ENCODE results near the gene LRRC36. TPM values are rescaled to one million over a fixed set of nuclear protein-coding genes. Genes with fewer than 3 reads are reported as not detected.

The LRRC36 gene, protein sequence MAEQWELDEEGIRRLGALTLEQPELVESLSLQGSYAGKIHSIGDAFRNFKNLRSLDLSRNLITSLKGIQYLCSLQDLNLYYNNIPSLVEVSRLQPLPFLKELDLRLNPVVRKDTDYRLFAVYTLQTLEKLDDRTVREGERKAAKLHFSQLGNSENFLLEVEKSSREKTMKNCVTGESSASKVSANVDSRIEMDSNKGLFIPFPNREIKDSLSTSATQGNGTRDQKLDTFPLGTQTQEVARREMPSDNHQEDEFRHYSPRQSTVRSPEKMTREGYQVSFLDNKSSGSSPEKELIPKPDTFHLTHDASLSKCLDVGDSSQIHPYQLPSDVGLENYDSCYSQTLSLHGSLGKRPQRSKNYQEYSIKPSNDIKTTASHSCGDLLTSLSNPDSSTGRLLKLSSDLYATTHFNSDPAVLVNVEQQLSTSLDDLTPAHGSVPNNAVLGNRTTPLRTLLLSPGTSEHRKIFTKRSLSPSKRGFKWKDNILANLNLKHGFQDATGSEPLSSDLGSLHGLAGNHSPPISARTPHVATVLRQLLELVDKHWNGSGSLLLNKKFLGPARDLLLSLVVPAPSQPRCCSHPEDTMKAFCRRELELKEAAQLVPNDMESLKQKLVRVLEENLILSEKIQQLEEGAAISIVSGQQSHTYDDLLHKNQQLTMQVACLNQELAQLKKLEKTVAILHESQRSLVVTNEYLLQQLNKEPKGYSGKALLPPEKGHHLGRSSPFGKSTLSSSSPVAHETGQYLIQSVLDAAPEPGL
- total RNA-seq: not detected in 2 replicates

DNA sequence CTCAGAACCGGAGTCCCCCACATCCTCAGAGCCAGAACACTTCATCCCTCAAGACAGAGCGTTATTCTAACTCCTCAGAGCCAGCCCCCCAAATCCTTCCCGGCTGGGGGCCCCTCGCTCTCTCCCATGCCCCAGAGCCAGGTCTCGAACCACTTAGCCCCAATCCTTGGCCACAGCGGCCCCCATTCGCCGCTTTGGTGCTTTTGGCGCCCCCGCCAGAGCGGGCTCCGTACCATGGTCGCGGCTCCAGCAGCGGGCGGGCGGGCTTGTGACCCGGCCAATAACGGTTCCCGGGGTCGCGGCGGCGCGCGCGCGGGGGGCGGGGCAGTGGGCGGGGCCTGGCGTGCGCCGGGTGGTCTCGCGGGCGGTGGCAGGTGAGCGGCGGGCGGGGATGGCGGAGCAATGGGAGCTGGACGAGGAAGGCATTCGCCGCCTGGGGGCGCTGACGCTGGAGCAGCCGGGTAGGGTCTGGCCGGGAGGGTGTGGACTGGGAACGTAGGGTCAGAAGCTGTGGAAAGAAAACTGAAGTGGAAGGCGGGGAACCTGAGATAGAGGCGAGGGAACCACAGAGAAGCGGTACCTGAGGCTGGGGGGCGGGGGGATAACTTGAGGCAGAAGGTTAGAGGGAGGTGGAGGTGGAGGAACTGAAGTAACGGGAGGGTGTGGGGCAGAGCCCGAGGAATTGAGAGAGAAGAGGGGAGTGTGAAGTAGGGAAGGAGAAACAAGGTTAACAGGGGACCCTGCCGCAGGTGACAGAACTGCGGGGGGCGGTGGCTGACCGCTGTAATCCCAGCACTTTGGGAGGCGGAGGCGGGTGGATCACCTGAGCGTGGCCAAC is at the start of gene LRRC36, which contains the start of gene KCTD19:
TSS of gene LRRC36 (plus strand) at position 344 of the 838 bp plus-strand sequence. CDS start at position 392, 48 bp downstream.
TSS of gene KCTD19 (minus strand) at position 270 of the 838 bp plus-strand sequence. CDS start at position 236, 34 bp downstream.

DNA sequence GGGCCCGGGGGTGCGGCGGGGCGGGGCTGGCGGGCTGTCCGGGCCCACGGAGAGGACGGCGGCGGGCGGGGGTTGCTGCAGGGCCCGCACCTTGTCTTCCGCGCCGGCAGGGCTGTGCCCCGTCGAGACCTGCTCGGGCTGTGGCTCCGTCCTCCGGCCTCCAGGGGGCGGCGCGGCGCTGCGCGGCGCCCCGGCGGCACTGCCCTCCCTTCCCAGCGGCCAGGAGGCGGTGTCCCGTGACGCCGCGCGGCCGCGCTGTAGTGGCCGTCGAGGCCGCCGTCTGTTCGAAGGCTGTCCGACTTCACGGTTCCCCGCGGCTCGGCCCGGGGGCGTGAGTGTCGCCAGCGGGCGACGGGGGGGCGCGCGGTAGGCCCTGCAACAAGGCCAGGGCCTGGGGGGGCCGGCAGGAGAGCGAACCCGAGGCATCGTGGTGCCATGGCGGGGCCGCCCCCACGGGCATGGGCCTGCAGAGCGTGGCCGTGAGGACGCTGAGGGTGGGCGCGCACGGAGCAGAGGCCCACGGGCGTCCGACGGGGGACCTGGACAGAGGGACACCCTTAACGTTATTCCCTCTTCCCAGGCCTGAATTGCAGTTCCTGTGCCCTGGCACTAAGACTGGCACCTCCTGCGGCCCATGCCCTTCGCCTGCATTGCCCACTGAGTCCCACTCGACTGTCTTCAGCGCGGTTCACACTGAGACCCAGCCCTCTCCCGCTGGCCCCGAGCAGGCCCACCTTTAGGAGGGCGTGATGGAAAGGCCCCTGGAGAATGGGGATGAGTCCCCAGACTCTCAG is 47.1 kb upstream of the LRRC36 start, which contains the start of gene PLEKHG4:
TSS of gene PLEKHG4 (plus strand) at position 237 of the 794 bp plus-strand sequence. CDS start at position 750, 513 bp downstream.

DNA sequence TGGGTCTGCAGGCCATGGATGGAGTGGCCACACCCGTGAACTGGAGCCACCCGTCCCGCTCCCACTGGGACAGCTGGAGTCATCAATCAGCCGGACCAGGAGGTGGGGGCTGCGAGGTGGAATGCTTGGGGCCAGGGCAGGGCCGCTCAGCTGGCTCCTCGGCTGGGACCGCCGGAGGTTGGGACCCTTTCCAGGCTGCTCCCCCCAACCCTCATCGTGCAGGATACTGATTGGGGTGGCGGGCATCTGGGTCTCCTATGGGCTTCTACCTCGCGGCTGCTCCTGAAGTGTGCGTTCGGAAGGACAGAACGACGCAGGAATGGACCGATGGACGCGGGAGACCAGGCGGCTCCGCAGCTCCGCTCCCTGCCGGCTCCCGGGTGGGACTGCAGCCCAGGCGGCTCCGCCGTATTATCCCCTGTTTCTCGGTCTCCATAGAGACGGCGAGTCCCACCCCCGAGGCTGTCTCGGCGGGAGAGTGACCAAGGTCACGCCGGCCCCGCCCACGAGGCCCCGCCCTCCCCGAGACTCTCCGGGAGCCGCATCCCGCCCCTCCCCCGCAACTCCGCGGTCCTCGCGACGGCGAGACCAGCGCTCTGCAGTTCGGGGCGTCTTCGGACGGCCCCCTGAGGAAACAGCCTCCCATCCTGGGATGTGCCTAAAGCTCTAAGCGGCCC is 66.6 kb downstream of the LRRC36 start, which contains the start of gene TPPP3:
TSS of gene TPPP3 (minus strand) at position 388 of the 677 bp plus-strand sequence. CDS start 2,387 bp downstream, outside the sequence.

DNA sequence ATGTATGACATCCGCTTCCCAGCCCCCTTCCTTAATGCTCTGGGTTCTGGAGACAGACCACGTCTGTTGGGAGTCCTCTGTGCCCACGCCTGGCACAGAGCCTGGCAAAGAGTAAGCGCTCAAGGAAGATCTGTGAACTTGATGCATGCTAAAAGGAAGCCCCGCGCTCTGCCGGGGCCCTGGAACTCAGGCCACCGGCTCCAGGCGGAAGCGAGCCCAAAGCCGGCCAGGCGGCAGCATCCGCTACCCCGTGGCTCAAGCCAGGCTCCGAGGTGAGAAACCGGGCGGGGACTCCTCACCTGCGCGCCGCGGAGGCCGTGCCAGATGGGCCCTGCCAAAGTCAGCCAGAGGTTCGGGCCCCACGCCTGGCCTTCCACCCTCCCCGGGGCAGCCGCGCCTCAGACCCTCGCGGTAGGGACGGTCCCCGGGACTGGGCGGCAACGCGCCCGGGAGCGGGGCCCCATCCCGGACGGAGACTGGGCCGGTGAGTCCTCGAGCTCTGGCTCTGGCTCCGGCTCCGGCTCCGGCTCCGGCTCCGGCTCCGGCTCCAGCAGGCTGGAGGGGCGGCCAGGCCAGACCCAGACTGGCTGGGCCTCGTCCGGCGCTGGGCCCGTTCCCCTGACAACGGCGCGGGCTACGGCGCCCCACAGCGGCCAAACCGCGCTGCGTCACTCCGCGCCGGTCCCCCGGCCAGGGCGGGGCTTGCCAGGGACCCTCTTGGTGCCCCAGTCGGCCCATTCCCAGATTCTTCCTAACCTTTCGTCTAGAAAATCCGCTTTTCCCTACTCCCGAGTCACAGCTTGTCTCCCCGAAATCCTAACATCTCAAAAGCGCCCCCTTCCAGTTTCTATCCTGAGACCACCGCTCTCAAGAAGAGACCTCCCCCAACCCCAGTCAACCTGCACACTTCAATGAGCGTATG is 89.5 kb downstream of the LRRC36 start, which contains the start of gene ZDHHC1:
TSS of gene ZDHHC1 (minus strand) at position 606 of the 922 bp plus-strand sequence. CDS start 8,702 bp downstream, outside the sequence.

DNA sequence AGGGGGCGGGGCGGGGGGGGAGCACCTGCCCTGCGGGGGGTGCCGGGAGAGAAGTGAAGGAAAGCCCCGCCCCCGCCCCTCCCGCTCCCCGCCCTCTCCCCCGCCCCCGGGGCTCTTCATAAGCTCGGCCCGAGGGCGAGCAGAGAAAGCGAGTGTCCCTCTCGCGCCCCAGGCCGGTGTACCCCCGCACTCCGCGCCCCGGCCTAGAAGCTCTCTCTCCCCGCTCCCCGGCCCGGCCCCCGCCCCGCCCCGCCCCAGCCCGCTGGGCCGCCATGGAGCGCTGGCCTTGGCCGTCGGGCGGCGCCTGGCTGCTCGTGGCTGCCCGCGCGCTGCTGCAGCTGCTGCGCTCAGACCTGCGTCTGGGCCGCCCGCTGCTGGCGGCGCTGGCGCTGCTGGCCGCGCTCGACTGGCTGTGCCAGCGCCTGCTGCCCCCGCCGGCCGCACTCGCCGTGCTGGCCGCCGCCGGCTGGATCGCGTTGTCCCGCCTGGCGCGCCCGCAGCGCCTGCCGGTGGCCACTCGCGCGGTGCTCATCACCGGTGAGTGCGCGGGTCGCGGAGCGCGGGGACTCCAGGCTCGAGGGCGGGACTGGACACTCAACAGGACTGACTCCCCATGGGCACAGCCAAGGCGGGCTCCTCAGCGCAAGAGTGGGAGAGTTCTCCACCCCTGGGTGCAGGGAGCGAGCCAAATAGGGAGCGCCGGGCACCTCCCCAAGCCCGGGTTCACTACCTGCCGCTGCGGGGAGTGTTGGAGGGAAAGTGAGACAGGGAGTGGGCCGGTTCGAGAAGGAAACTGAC is 104.6 kb downstream of the LRRC36 start, which contains the start of gene HSD11B2:
TSS of gene HSD11B2 (plus strand) at position 145 of the 798 bp plus-strand sequence. CDS start at position 273, 128 bp downstream.

Other genes with a start within 250 kb of the LRRC36 start
- gene PHAF1, start 216.9 kb upstream of the LRRC36 start, total RNA-seq: 11.6 and 13.3 TPM in 2 replicates
- 44.9 and 54.3 TPM in 2 replicates for gene B3GNT9, start 175.8 kb upstream of the LRRC36 start, total RNA-seq
- 26.9 and 33.2 TPM in 2 replicates for gene TRADD, start 166.9 kb upstream of the LRRC36 start, total RNA-seq
- 16.8 and 31.1 TPM in 2 replicates for gene FBXL8, start 166.9 kb upstream of the LRRC36 start, total RNA-seq
- 5.8 and 18.1 TPM in 2 replicates for gene HSF4, start 162.1 kb upstream of the LRRC36 start, total RNA-seq
- gene NOL3, start 156.3 kb upstream of the LRRC36 start, total RNA-seq: 37.5 and 51.4 TPM in 2 replicates
- gene MATCAP1, start 142.9 kb upstream of the LRRC36 start, total RNA-seq: 17.5 and 17.8 TPM in 2 replicates
- gene EXOC3L1, start 136.7 kb upstream of the LRRC36 start, total RNA-seq: 0.54 and 1.6 TPM in 2 replicates
- gene E2F4, start 134.7 kb upstream of the LRRC36 start, total RNA-seq: 50.9 and 63.4 TPM in 2 replicates
- gene ELMO3, start 127.7 kb upstream of the LRRC36 start, total RNA-seq: 0.36 and 0.49 TPM in 2 replicates
- 40.3 and 49.1 TPM in 2 replicates for gene TMEM208, start 99.7 kb upstream of the LRRC36 start, total RNA-seq
- gene FHOD1, start 79.3 kb upstream of the LRRC36 start, total RNA-seq: 13.6 and 19.0 TPM in 2 replicates
- 0.18 and 0.32 TPM in 2 replicates for gene SLC9A5, start 77.8 kb upstream of the LRRC36 start, total RNA-seq
- 2.0 and 3.4 TPM in 2 replicates for gene PLEKHG4, start 47.3 kb upstream of the LRRC36 start, total RNA-seq
- gene KCTD19, start 74 bp upstream of the LRRC36 start, total RNA-seq: not detected in 2 replicates
- not detected in 2 replicates for gene TPPP3, start 66.7 kb downstream of the LRRC36 start, total RNA-seq
- 7.5 and 9.2 TPM in 2 replicates for gene ZDHHC1, start 89.7 kb downstream of the LRRC36 start, total RNA-seq
- 0.18 and 0.49 TPM in 2 replicates for gene HSD11B2, start 104.3 kb downstream of the LRRC36 start, total RNA-seq
- 114 and 144 TPM in 2 replicates for gene ATP6V0D1, start 154.3 kb downstream of the LRRC36 start, total RNA-seq
- not detected in 2 replicates for gene AGRP, start 156.7 kb downstream of the LRRC36 start, total RNA-seq
- gene RIPOR1, start 202.0 kb downstream of the LRRC36 start, total RNA-seq: 23.5 and 25.6 TPM in 2 replicates
- gene CTCF, start 235.7 kb downstream of the LRRC36 start, total RNA-seq: 14.4 and 17.5 TPM in 2 replicates

Measured in cardiac atrium fibroblast (primary cell).